Dedifferentiated amniotic fluid mesenchymal stem cell (primary cell): ENCODE measurements around the gene B4GALNT4.
"Not testable (repeated sequence)": the region's sequence is repeated elsewhere in the genome, so short reads cannot be mapped to it uniquely, and the experiment has no call there.

Experiments
- DNase-seq: peaks from one replicate; pipeline ENCODE4 v3.0.0-alpha.2; 2016; ENCODE audit errors: extremely low spot score

Gene B4GALNT4

GRCh38 chr11:358129-358800, 11.0 kb upstream of the B4GALNT4 start:
- DNase-seq: no peak

GRCh38 chr11:359181-359714, 10.1 kb upstream of the B4GALNT4 start:
- DNase-seq: no peak

DNA sequence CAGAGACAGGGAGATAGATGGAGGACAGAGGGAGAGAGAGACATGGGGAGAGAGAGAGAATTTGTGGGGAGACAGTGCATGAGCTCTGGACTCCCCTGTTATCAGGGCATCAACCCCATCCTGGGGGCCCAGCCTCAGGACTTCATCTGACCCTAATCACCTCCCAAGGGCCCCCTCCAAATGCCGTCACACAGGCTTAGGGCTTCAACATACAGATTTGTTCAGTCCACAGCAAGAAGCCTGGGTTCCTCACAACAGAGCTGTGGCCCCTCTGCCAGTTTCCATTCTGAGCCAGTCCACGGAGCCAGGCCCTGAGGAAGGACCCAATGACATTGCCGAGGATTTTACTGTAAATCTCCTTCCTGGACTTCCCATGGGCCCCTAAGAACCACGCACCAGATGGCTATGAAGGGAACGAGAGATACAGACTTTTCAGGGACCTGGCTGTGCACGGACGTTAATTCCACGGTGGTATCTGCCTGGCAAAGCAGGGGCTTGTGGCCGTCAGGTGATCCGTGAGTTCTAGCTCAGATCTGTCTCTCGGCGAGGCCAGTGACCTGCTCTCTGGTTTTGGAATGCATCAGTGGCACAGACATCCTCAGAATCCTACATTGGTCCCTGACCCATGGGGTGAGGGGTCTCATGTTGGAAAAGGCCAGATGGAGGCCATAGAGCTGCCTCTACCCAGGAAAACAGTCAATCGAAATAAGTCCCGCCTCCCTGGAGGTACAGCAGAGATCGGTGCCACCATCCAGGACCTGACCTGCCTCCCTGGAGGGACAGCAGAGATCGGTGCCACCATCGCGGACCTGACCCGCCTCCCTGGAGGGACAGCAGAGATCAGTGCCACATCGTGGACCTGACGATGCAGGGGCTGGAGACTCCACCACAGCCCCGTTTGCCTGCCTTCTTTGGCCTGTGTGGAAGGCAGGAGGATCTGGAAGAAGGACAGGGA, 8.7 kb upstream of the B4GALNT4 start:
- DNase-seq: no peak

DNA sequence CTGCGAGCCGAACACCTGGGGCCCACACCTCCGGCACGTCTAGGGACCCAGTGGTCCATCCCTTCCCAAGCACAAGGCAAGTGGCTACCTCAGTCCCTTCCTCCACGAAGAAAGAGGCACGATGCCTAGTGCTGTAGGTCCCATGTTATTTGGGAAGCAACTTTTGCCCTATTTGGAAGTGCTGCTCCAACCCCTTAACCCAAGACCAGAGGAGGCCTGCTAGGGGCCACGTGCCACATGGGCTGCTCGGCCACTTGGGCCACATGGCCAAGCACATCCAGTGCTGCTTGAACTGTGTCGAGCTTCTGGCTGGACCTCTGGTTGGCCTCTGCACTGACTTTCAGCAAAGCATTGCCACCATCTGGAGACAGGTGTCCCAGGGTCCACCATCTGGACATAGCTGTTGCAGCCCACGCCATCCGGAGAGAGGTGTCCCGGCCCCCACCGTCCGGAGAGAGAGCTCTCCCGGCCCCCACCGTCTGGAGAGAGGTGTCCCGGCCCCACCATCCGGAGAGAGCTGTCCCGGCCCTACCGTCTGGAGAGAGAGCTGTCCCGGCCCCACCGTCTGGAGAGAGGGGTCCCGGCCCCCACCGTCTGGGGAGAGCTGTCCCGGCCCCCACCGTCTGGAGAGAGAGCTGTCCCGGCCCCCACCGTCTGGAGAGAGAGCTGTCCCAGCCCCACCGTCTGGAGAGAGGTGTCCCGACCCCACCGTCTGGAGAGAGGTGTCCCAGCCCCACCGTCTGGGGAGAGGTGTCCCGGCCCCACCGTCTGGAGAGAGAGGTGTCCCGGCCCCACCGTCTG, 6.5 kb upstream of the B4GALNT4 start:
- DNase-seq: no peak

DNA sequence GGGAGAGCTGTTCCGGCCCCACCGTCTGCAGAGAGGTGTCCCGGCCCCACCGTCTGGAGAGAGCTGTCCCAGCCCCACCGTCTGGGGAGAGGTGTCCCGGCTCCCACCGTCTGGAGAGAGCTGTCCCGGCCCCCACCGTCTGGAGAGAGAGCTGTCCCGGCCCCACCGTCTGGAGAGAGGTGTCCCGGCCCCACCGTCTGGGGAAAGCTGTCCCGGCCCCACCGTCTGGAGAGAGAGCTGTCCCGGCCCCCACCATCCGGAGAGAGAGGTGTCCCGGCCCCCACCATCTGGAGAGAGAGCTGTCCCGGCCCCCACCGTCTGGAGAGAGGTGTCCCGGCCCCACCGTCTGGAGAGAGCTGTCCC, 5.9 kb upstream of the B4GALNT4 start:
- not testable (repeated sequence) for DNase-seq

DNA sequence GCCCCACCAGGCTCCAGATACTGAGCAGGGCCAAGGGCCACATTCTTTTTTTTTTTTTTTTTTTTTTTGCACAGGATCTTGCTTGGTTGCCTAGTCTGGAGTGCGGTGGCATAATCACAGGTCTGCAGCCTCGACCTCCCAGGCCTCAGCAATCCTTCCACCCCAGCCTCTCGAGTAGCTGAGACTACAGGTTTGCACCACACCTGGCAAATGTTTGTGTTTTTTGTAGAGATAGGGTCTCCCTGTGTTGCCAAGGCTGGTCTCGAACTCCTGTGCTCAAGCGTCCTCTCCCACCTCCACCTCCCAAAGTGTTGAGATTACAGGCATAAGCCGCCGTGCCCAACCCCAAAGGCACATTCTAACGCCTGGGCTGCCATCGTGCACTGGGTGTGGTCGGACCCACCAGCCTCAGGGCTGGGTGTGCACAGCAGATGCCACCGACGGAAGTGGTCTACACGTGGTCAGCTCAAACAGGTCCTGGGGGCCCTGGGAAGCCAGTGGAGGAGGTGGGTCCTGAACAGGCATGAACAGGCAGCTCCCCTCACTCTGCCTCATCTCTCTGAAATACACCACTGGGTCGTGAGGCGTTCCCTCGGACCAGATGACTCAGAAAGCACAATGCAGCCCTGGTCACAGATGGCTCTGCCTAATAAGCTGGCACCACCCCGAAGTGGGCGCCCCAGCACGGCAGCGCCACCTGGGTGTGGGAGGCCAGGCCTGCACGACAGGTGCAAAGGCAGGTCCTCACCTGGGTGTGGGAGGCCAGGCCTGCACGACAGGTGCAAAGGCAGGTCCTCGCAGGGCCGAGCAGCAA, 5.1 kb upstream of the B4GALNT4 start:
- DNase-seq: no peak

DNA sequence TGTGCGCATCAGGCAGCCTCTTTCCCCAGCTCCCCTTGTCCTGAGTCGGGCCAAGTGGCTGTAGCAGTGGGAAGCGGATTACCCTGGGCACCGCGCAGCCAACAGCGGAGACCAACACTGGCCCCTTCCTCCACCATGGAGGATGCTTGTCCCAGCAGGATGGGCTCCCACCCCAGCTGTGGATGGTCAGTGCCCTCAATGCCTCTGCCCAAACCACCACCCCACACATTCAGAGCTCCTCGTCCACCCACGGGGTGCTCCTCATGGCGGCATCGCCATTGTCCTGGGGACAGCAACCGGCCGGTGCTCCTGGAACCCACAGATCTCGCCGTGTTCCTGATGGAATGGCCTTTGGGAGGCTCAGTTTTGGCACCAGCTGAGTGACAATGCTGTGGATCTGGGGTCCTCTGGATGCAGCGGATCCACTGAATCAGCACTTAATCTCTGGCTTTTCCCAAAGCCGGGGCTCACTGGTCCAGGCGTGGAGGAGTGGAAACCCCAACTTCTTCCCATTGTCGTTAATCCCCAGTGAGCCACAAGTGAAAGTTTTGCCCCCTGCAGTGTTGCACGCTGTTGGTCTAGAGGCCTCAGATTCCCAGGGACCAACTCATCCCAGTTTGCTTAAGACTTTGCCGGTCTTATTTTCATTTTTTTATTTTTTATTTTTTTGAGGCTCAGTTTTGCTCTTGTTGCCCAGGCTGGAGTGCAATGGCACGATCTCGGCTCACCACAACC, 4.1 kb upstream of the B4GALNT4 start:
- no peak for DNase-seq

DNA sequence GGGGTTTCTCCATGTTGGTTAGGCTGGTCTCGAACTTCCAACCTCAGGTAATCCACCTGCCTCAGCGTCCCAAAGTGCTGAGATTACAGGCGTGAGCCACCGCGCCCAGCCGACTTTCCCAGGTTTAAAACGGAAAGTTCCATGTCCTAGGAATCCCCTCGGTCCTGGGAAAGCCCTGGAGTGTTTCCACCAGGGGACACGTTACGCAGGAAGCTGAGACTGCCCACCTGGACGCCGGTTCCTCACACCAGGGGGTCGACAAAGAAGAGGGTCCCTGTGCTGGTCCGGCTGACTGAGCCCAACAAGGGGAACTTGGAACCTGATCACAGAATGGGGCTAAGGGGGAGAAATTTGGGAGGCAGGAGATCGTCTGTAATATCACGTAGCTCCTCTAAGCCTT, 3.5 kb upstream of the B4GALNT4 start:
- DNase-seq: no peak

- no peak for DNase-seq
These were observed 1.3 kb upstream of the B4GALNT4 start for GRCh38 chr11:367956-368413.

- DNase-seq: no peak
These were observed 624 bp upstream of the B4GALNT4 start for GRCh38 chr11:368414-369335.

GRCh38 chr11:370070-370941, 1.0 kb downstream of the B4GALNT4 start:
- DNase-seq: no peak

- DNase-seq: no peak
These were observed 1.8 kb downstream of the B4GALNT4 start for GRCh38 chr11:371051-371450.

DNA sequence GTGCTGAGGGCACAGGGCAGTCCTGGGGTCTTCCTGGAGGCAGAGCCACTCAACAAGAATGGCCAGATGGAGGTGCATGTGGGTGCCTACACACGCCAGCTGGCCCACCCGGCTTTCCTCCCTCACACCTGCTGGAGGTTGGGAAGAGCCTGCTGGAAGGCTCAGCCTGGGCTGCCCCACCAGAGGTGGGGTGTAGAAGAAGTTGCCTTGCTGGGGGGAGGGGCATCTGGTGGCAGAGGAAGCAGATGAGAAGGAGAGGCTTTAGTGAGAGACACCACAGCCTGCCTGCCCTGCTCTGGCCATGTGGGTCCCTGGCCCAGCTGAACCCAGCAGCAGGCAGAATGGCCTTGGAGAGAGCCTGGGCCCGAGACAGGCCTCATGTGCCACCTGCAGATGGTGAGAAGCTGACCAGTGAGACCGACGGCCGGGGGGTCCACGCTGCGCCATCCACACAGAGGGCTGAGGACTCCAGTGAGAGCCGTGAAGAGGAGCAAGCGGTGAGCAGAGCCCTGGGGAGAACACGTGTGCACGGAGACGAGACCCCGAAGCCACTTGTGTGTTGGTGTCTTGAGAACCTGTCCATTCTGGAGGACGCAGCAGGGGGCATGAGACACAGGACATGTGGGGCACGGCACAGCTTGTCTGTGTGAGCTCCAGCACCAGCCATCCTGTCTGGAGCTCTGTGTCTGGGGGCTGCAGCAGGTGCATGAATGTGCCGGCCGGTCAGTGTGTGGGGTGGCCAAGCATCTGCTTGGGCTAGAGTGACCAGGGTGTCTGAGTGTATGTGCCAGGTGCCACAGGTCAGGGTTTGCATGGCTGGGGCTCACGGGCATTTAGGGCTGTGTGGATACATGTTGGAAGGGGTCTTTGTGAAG, 2.7 kb downstream of the B4GALNT4 start:
- no peak for DNase-seq

DNA sequence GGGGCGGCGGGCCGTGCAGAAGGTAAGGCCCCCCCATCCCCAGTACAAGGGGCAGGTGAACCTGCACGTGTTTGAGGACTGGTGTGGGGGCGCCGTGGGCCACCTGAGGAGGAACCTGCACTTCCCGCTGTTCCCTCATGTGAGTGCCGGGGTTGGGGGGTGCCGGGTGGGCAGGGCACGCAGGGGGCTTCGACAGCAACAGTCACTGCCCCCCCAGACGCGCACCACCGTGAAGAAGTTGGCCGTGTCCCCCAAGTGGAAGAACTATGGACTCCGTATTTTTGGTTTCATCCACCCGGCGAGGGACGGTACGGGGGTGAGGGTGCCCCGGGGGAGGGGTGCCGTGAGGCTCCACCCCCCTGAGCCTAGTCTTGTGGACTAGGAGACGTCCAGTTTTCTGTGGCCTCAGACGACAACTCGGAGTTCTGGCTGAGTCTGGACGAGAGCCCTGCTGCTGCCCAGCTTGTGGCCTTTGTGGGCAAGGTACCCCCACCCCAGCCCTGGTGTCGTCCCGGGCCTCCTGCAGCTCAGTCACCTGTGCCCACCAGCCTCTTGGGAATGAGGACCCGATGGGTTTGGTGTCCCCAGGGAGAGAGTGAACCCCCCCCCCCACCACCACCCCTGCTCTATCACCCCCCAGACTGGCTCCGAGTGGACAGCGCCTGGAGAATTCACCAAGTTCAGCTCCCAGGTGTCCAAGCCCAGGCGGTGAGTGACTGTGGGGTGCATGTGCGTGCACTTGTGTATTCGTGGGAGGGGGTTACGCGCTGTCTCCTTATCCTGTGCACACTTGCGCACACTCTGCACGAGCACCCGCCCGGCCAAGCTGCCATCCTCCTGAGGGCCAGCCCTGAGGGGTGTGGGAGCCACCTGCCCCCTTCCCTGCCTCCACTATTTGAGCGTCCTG, 3.8 kb downstream of the B4GALNT4 start:
- DNase-seq: no peak

- DNase-seq: no peak
These were observed 4.6 kb downstream of the B4GALNT4 start for GRCh38 chr11:373716-374551.
